GM21390 (cell line): ENCODE data around the gene GCKR.

ENCODE experiments used
- ATAC-seq: cut with Tn5 transposase; IDR thresholded peaks from one replicate; pipeline ENCODE4 v1.9.1; 2021; ENCODE audit not compliant: unreplicated experiment

Gene GCKR

GRCh38 chr2:27571197-27571596 lies 74.6 kb downstream of the GCKR start:
- no peak for ATAC-seq

- no peak for ATAC-seq
Observed at GRCh38 chr2:27571681-27572080, 75.0 kb downstream of the GCKR start.

DNA sequence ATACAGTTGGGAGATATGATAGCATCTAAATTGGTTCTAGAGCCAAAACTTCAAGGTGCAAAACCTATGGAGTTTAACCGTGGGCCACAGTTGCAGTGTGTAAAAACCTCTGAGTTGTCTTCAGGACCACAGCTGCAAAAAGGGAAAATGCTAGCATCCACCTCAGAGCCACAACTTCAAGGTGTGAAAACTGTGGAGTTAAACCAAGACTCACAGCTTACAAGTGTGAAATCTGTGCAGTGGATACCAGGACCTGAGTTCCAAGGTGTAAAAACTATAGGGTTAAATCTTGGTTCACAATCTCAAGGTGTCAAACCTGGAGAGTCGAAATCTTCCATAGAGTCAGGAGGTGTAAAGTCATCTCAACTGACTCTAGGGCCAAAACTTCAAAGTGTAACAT lies 75.8 kb downstream of the GCKR start:
- no peak for ATAC-seq

DNA sequence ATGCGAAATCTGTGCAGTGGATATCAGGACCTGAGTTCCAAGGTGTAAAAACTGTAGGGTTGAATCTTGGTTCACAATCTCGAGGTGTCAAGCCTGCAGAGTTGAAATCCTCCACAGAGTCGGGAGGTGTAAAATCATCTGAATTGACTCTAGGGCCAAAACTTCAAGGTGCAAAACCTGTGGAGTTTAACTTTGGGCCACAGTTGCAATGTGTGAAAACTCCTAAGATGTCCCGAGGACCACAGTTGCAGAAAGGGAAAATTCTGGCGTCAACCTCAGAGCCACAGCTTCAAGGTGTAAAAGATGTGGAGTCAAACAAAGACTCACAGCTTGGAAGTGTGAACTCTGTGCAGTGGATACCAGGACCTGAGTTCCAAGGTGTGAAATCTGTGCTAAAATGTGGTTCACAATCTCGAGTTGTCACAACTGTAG lies 76.4 kb downstream of the GCKR start:
- no peak for ATAC-seq
